Measurements from ENCODE around the gene SSTR1.

The SSTR1 gene

GRCh38 chr14:38202444-38203191, 5.1 kb upstream of the SSTR1 start:
- DNase-seq (ENCODE audit: low spot score): no peak

DNA sequence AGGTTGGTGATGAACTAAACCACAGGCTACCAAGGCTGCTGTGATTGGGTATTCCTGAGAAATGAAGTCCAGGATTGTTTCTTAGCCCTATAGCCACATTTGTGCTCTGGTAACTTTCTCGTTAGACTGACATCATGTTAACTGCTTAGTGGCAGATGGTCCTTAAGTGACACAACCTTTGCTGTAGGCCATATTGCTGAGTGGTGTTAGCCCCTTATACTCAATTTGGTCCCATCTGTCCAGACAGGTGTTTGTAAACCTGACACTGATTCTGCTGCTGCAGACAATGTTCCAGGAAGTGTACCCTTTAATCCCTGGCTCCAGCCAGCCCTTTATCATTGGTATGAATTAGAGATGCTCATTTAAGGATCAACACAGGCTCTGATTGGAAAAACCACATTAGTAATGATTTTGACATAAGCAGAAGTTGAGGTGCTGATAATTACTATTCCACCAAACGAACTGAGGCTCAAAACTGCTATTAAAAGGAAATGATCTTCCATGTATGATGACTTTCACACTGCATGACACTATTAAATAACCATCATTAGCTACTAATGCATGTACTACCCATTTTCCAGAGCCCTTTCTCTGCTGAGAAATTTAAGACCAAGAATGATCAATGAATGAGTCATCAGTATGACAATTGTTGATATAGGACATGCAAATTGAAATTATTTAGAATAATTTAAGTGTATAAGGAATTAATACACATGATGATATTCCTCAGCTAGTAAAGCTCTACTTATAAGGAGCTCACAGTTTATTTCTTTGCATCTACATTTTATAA, 3.6 kb upstream of the SSTR1 start:
- no peak for DNase-seq (ENCODE audit: low spot score)

GRCh38 chr14:38204719-38205115, 3.0 kb upstream of the SSTR1 start:
- DNase-seq (ENCODE audit: low spot score): no peak

GRCh38 chr14:38205119-38205813, 2.4 kb upstream of the SSTR1 start:
- DNase-seq (ENCODE audit: low spot score): no peak

GRCh38 chr14:38205949-38206665, 1.6 kb upstream of the SSTR1 start:
- no peak for DNase-seq (ENCODE audit: low spot score)

- DNase-seq (ENCODE audit: low spot score): no peak
These were observed 871 bp upstream of the SSTR1 start for GRCh38 chr14:38206689-38207376.

DNA sequence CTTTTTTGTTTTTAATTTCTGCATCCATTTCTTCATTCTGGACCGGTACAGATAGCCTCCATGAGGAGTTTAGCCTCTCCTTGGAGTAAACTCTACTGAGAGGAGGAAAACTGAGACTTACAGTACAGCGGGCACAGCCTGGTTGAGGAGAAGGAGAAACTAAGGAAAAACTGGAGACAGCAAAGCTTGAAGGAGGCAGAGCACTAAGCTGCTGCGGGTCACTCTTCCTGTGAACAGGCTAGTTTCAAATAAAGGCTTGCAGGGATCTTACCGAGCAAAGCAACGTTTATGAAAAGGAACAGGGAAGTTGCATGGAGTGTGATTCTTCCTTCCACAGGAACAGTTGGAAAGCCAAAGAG, 348 bp upstream of the SSTR1 start:
- DNase-seq (ENCODE audit: low spot score): no peak

GRCh38 chr14:38208618-38209562, 1.2 kb downstream of the SSTR1 start:
- no peak for DNase-seq (ENCODE audit: low spot score)

DNA sequence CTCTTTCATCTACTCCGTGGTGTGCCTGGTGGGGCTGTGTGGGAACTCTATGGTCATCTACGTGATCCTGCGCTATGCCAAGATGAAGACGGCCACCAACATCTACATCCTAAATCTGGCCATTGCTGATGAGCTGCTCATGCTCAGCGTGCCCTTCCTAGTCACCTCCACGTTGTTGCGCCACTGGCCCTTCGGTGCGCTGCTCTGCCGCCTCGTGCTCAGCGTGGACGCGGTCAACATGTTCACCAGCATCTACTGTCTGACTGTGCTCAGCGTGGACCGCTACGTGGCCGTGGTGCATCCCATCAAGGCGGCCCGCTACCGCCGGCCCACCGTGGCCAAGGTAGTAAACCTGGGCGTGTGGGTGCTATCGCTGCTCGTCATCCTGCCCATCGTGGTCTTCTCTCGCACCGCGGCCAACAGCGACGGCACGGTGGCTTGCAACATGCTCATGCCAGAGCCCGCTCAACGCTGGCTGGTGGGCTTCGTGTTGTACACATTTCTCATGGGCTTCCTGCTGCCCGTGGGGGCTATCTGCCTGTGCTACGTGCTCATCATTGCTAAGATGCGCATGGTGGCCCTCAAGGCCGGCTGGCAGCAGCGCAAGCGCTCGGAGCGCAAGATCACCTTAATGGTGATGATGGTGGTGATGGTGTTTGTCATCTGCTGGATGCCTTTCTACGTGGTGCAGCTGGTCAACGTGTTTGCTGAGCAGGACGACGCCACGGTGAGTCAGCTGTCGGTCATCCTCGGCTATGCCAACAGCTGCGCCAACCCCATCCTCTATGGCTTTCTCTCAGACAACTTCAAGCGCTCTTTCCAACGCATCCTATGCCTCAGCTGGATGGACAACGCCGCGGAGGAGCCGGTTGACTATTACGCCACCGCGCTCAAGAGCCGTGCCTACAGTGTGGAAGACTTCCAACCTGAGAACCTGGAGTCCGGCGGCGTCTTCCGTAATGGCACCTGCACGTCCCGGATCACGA, 2.2 kb downstream of the SSTR1 start:
- DNase-seq (ENCODE audit: low spot score): no peak

- DNase-seq (ENCODE audit: low spot score): no peak
These were observed 3.0 kb downstream of the SSTR1 start for GRCh38 chr14:38210587-38211216.

- no peak for DNase-seq (ENCODE audit: low spot score)
These were observed 3.6 kb downstream of the SSTR1 start for GRCh38 chr14:38211255-38211735.

- DNase-seq (ENCODE audit: low spot score): no peak
These were observed 4.4 kb downstream of the SSTR1 start for GRCh38 chr14:38212111-38212510.

- DNase-seq (ENCODE audit: low spot score): no peak
These were observed 5.3 kb downstream of the SSTR1 start for GRCh38 chr14:38213001-38213400.

DNA sequence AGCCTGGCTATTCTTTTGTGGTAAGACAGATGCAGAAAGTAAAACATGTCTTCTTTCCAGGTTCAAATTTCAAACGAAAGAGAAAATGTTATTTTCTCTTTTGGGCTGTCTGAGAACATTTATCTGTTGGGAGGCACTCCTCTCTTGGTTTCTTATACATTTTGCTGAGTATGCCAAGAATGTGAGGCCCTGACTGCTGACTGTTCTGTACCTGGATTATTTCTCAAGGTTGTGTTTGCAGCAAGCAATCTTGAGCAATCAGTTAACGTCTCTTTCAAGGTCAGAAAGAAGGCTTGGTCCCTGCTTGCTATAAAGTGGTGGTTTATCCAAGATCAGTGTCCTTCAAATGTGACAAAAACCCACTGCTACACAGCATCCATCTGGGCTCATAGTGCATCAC, 9.8 kb downstream of the SSTR1 start:
- DNase-seq (ENCODE audit: low spot score): no peak

DNA sequence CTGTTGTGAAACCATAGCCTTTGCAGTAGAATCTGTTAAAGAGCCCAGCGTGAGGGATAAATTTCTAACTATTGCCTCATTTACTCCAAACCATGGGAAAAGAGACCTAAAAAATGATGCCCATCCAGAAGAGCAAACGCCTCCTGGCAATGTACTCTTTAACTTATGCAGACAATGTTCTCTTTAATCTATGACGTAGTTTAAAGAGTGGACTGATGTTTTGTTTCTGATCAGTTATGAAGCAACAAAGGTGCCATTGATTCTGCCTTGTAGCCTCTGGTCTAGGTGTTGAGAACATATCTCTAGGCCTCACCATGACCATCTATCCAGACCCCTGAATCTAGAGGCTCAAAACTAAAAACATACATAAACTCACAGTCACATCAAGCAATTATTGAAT, 13.4 kb downstream of the SSTR1 start:
- DNase-seq (ENCODE audit: low spot score): no peak

GRCh38 chr14:38224338-38224737, 16.6 kb downstream of the SSTR1 start:
- no peak for DNase-seq (ENCODE audit: low spot score)

- DNase-seq (ENCODE audit: low spot score): no peak
These were observed 18.2 kb downstream of the SSTR1 start for GRCh38 chr14:38225946-38226345.

DNA sequence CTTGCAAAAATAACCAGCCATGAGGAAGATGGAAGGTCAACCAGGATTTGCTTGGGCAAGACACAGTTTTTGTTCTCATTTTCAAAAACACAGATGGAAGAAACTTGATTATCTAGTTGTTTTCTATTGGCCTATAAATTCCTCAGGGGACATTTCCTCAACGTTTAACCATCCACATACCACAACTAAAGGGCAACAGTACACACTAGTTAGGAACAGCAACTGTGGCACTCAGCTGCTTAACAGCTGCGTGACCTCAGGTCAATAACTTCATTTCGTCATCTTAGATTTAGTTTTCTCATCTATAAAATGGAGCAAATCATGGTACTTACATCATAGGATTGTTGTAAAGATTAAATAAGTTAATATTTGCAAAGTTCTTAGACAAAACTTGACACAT, 18.7 kb downstream of the SSTR1 start:
- DNase-seq (ENCODE audit: low spot score): no peak
